GM18858 (cell line): Measurements from ENCODE around the gene C2orf15.
A peak's percentile ranks its signal among the peaks of the same experiment; 100 is the strongest.
"Not testable (repeated sequence)": the region's sequence is repeated elsewhere in the genome, so short reads cannot be mapped to it uniquely, and the experiment has no call there.

Experiments used
- ATAC-seq: cut with Tn5 transposase; IDR thresholded peaks from one replicate; pipeline ENCODE4 v1.9.1; 2021; ENCODE audit not compliant: unreplicated experiment

The C2orf15 gene

GRCh38 chr2:99141110-99142108, at the start of gene C2orf15:
TSS of gene C2orf15 (plus strand) at chr2:99141707. CDS start at chr2:99150559, 8,852 bp downstream.
- ATAC-seq = peak; percentile 85

GRCh38 chr2:99096728-99097127, 44.8 kb upstream of the C2orf15 start:
- ATAC-seq = no peak

- no peak for ATAC-seq
Observed at GRCh38 chr2:99101697-99102096, 39.8 kb upstream of the C2orf15 start.

GRCh38 chr2:99104006-99104405, 37.5 kb upstream of the C2orf15 start:
- no peak for ATAC-seq

- ATAC-seq = no peak
Observed at GRCh38 chr2:99106913-99107312, 34.6 kb upstream of the C2orf15 start.

- ATAC-seq = no peak
Observed at GRCh38 chr2:99111236-99111635, 30.3 kb upstream of the C2orf15 start.

- no peak for ATAC-seq
Observed at GRCh38 chr2:99111945-99112344, 29.6 kb upstream of the C2orf15 start.

GRCh38 chr2:99112617-99113016, 28.9 kb upstream of the C2orf15 start:
- no peak for ATAC-seq

GRCh38 chr2:99127981-99128380, 13.5 kb upstream of the C2orf15 start:
- no peak for ATAC-seq

GRCh38 chr2:99135044-99135556, 6.4 kb upstream of the C2orf15 start:
- ATAC-seq = not testable (repeated sequence)

GRCh38 chr2:99139003-99139402, 2.5 kb upstream of the C2orf15 start:
- no peak for ATAC-seq

- ATAC-seq = no peak
Observed at GRCh38 chr2:99140056-99140859, 1.2 kb upstream of the C2orf15 start.

GRCh38 chr2:99140860-99141109, 722 bp upstream of the C2orf15 start:
- peak; percentile 11 for ATAC-seq

GRCh38 chr2:99150706-99151105, 9.2 kb downstream of the C2orf15 start:
- no peak for ATAC-seq

GRCh38 chr2:99152199-99152895, 10.8 kb downstream of the C2orf15 start:
- no peak for ATAC-seq

- ATAC-seq = no peak
Observed at GRCh38 chr2:99153921-99154604, 12.6 kb downstream of the C2orf15 start.

GRCh38 chr2:99154643-99155536, 13.4 kb downstream of the C2orf15 start, which contains the start of the genes LIPT1 and TSGA10:
TSS of gene LIPT1 (plus strand) at chr2:99154967. CDS start at chr2:99161958, 6,991 bp downstream.
TSS of gene TSGA10 (minus strand) at chr2:99154942. CDS start at chr2:99109439, 45,503 bp downstream.
- ATAC-seq = peak; percentile 90

- no peak for ATAC-seq
Observed at GRCh38 chr2:99156891-99157290, 15.4 kb downstream of the C2orf15 start.

- no peak for ATAC-seq
Observed at GRCh38 chr2:99158599-99158998, 17.1 kb downstream of the C2orf15 start.
